ENCODE results near the gene NDUFB8. TPM values are rescaled to one million over a fixed set of nuclear protein-coding genes. Genes with fewer than 3 reads are reported as not detected.
A peak's percentile ranks its signal among the peaks of the same experiment; 100 is the strongest.

The NDUFB8 gene
- total RNA-seq, 4 donors from 2014 or later = 70.3 to 265 (median 137) TPM

DNA sequence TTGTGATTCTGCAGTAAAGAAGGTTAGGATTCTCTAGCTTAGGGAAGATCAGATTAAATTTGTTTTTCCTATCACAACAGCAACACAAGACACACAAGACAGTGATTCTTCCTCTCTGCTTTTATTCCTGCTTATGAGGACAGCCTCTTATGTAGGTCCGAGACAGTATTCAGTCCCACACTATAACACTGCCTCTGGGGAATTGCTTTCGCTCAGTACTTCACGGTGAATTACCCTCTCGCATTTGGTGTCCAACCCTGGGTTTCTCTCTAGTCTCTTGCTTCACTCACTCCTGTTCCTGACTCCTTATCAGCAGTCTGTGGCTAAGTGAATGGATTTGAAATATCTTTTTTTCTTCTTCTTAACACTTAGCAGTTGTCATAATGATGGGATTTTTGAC lies 7.8 kb upstream of the NDUFB8 start:
- WGBS, 2 donors (ENCODE audit: low coverage in 1 of 2) = 87 to 90% methylated on average over 4 of the region's 4 CpGs
- peaks cover 0 to 37% (median 9%) of the 10 kb centered on the region in 4 donors for H3K36me3 ChIP-seq
- no peak for DNase-seq
- TF ChIP-seq POLR2AphosphoS5 (IDR thresholded peaks at IDR 0.05) (no peak), CTCF (IDR thresholded peaks at IDR 0.05) (no peak), EP300 (IDR thresholded peaks at IDR 0.05; ENCODE audit: low read depth) (no peak), POLR2A (IDR thresholded peaks at IDR 0.05) (no peak)
- no peaks in the 10 kb centered on the region for H3K9me3 ChIP-seq
- intact Hi-C loops (cut with DNase I; ENCODE audit: low total_unique reads) = no loop called here
- in situ Hi-C loops (cut with MboI; ENCODE audit: low pct_ligation_motif_present in 1 of 4, low pct_unique_long_range_greater_than_20kb in 1 of 4, low sequenced_read_pairs in 3 of 4) = no loop called here
- H3K27ac ChIP-seq = no peak overlapping the region
- H3K4me3 ChIP-seq = no peak overlapping the region
- no peaks in the 10 kb centered on the region for H3K27me3 ChIP-seq
- peaks cover 15 to 26% (median 16%) of the 10 kb centered on the region in 4 donors for H3K4me1 ChIP-seq

- Histone ChIP-seq H3K27ac (peak within 1 kb of the TSS; percentile 71 to 86 (median 81)), H3K9me3 (no peaks in the 10 kb centered on the region), H3K4me3 (peak within 1 kb of the TSS; percentile 60 to 97 (median 87)), H3K27me3 (no peaks in the 10 kb centered on the region), H3K4me1 (peaks cover 15 to 26% (median 16%) of the 10 kb centered on the region in 4 donors), H3K36me3 (peaks cover 0 to 20% (median 7%) of the 10 kb centered on the region in 4 donors)
- DNase-seq = peak; percentile 90
- 1 to 17% methylated on average over 4 to 35 of the region's 35 CpGs for WGBS, 2 donors (ENCODE audit: low coverage in 1 of 2)
- in situ Hi-C loops (cut with MboI; ENCODE audit: low pct_ligation_motif_present in 1 of 4, low pct_unique_long_range_greater_than_20kb in 1 of 4, low sequenced_read_pairs in 3 of 4) (no loop called here), intact Hi-C loops (cut with DNase I; ENCODE audit: low total_unique reads) (no loop called here)
- TF ChIP-seq CTCF (IDR thresholded peaks at IDR 0.05) (peak; percentile 85 to 93 (median 87)), EP300 (IDR thresholded peaks at IDR 0.05; ENCODE audit: low read depth) (no peak), POLR2A (IDR thresholded peaks at IDR 0.05) (peak; percentile 86), POLR2AphosphoS5 (IDR thresholded peaks at IDR 0.05) (peak; percentile 53 to 92 (median 82))
Measured at GRCh38 chr10:100535715-100536353, 6.2 kb upstream of the NDUFB8 start, which contains the start of gene HIF1AN. Gene HIF1AN, plus strand, starts transcription at chr10:100535943. Its CDS starts 16 bp downstream, at chr10:100535959.

DNA sequence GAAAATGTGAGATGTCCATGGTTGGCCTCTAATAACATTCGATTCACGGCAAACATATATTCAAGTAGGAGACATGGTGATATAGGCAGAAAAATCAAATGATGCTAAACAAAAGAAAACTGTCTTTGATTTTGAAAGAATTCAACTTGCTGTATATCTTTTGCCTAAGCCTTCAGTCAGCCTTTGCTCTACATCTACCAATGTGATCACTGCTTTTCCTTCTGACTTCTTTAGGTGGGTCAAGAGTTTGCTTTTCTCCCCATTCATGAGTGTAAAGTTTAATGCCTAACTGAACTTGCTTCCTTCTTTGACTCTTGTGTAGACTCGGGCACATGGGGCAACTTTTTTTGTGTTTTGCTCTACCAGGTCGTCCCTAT lies 5.7 kb upstream of the NDUFB8 start:
- intact Hi-C loops (cut with DNase I; ENCODE audit: low total_unique reads) = no loop called here
- peaks cover 0 to 15% (median 7%) of the 10 kb centered on the region in 4 donors for H3K36me3 ChIP-seq
- peak overlapping the region; percentile 71 to 86 (median 81) for H3K27ac ChIP-seq
- WGBS, 2 donors (ENCODE audit: low coverage in 1 of 2) = 50 to 67% methylated on average over 3 to 4 of the region's 4 CpGs
- no peaks in the 10 kb centered on the region for H3K9me3 ChIP-seq
- no peak for DNase-seq
- in situ Hi-C loops (cut with MboI; ENCODE audit: low pct_ligation_motif_present in 1 of 4, low pct_unique_long_range_greater_than_20kb in 1 of 4, low sequenced_read_pairs in 3 of 4) = no loop called here
- TF ChIP-seq POLR2A (IDR thresholded peaks at IDR 0.05) (no peak), EP300 (IDR thresholded peaks at IDR 0.05; ENCODE audit: low read depth) (no peak), CTCF (IDR thresholded peaks at IDR 0.05) (no peak), POLR2AphosphoS5 (IDR thresholded peaks at IDR 0.05) (no peak)
- peaks cover 15 to 26% (median 18%) of the 10 kb centered on the region in 4 donors for H3K4me1 ChIP-seq
- H3K27me3 ChIP-seq = no peaks in the 10 kb centered on the region
- peak overlapping the region in 3 of 4 donors; percentile 60 to 97 (median 96) for H3K4me3 ChIP-seq

DNA sequence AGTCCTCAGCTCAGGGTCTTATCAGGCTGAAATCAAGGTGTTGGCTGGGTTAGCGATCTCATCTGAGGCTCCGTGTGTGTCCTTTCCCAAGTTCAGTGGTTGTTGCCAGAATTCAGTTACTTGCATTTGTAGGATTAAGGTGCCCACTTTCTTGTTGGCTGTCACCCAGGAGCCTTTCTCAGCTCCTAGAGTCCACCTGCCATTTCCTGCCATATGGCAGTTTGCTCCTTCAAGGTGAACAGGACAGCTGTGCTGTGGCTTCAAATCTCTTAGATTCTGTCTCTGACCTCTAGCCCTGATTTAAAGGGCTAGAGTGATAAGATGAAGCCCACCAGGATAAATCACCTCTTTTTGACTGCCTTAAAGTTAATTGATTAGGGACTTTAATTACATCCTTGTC lies 5.1 kb upstream of the NDUFB8 start:
- Histone ChIP-seq H3K4me1 (peaks cover 15 to 26% (median 22%) of the 10 kb centered on the region in 4 donors), H3K27me3 (no peaks in the 10 kb centered on the region), H3K27ac (no peak overlapping the region), H3K4me3 (no peak overlapping the region), H3K36me3 (peaks cover 0 to 9% (median 4%) of the 10 kb centered on the region in 4 donors), H3K9me3 (no peaks in the 10 kb centered on the region)
- intact Hi-C loops (cut with DNase I; ENCODE audit: low total_unique reads) (no loop called here), in situ Hi-C loops (cut with MboI; ENCODE audit: low pct_ligation_motif_present in 1 of 4, low pct_unique_long_range_greater_than_20kb in 1 of 4, low sequenced_read_pairs in 3 of 4) (no loop called here)
- TF ChIP-seq POLR2A (IDR thresholded peaks at IDR 0.05) (no peak), POLR2AphosphoS5 (IDR thresholded peaks at IDR 0.05) (no peak), CTCF (IDR thresholded peaks at IDR 0.05) (no peak), EP300 (IDR thresholded peaks at IDR 0.05; ENCODE audit: low read depth) (no peak)
- DNase-seq = no peak
- WGBS, 2 donors (ENCODE audit: low coverage in 1 of 2) = 64% methylated on average over 2 of the region's 2 CpGs; no CpG with 5 or more reads in 1 of the 2 donors

Data from transverse colon (tissue), 4 donors.